Measurements from ENCODE around the gene TRAF1.
"Not testable (repeated sequence)": the region's sequence is repeated elsewhere in the genome, so short reads cannot be mapped to it uniquely, and the experiment has no call there.

Gene TRAF1, protein sequence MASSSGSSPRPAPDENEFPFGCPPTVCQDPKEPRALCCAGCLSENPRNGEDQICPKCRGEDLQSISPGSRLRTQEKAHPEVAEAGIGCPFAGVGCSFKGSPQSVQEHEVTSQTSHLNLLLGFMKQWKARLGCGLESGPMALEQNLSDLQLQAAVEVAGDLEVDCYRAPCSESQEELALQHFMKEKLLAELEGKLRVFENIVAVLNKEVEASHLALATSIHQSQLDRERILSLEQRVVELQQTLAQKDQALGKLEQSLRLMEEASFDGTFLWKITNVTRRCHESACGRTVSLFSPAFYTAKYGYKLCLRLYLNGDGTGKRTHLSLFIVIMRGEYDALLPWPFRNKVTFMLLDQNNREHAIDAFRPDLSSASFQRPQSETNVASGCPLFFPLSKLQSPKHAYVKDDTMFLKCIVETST

DNA sequence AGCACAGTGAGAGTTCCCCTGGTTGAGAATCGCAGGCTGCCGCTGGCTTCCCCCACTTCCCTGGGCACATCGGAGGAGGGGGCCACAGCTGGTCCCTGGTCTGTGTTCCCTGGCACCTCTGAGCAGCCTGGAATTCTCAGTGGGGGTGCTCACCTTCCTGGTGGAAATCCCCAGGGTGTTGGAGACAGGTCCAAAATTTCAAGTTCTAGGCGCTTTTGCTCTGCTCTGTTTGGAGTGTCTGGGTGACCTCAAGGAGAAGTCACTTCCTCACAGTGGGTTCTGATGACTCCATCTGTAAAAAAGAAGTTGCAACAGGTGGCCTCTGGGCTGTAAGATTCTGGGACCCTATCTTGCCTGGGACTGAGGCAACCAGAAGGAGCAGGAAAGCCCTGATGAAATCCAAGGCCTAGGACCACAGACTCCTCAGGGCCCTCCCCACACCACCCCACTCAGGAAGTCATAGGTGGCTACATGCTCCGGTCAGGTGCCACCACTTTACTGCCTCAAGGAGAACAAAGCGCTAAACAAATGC is at the start of gene TRAF1:
TSS of gene TRAF1 (minus strand) at position 400 of the 532 bp plus-strand sequence. CDS start 721 bp downstream, outside the sequence.
- DNase-seq = no peak

DNA sequence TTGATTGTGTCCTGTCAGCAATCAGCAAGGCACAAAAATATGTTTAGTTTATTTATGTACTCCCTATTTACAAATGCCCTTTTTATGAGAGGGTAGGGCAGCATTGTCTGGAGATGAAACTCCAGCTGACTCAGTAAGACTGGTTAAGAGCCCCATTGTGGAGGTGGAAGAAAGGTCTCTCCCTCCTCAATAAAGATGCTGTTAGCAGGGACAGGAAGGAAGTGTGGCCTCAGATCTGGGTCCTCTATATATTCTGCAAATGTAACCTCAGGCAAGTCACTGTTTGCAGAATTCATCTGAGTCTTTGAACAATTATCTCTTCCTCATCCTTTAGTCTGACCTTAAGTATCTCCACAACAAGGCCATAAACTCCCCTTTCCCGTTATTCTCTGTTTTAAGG is 48.3 kb upstream of the TRAF1 start:
- no peak for DNase-seq

DNA sequence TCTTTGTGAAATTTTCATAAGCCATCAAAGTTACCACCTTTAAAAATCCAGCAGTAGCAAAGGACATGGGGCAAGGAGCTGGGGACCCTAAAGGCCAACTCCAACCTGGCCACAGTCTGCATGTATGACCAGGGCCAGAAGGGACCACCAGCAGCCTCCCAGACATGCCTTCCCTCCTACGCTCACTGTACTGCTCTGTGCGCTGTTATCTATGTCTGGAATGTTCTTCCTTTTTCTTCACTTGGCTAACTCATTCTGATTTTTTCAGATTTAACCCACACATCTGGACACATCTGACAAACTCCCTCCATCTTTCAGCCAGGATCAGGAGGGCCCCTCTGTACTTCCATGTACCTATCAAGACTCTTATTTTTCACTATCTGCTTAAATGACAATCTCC is 47.6 kb upstream of the TRAF1 start:
- no peak for DNase-seq

DNA sequence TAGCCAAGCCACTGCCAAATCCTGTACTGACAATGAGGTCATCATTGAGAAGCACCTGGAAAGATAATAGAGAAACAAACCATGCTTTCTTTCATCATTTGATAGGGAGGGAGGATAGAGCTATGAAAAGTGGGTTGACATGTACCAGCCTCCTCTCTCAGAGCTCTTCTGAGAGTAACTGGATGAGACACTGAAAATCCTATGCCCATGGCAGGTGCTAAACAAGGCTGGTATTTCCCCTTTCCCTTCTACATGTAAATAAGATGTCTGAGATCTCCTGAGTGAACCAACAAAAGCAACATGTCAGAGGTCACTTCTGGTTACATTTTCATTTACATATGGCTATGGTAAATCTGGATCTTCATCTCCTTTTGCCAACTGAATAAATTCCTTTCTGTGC is 45.3 kb upstream of the TRAF1 start:
- DNase-seq = no peak

DNA sequence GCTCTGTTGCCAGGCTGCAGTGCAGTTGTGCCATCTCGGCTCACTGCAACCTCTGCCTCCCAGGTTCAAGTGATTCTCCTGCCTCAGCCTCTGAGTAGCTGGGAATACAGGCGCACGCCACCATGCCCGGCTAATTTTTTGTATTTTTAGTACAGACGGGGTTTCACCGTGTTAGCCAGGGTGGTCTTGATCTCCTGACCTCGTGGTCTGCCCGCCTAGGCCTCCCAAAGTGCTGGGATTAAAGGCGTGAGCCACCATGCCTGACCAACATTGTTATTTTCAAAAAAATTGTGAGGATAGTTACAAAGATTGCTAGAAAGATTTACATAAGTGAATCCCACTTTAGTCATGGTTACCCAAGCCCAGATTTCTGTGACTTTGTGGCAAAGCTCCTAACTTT is 44.9 kb upstream of the TRAF1 start:
- DNase-seq = not testable (repeated sequence)

DNA sequence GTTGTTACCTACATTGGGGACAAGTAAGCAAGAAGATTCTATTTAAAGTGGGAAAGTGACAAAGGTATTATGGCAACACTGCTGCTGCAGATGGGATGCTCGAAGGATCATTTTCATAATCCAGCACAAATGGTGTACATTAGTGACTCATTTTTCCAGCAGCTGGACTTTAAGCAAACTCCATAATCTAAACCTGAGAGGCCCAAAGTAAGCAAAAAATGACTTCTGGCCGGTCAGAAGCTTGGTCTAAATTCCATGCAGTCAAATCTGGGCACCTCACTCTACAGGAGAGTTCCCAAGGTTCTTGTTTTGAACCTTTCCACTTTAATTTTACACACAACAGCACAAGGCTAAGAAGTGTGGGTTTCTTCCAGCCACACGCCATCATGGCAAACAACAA is 43.6 kb upstream of the TRAF1 start:
- no peak for DNase-seq

DNA sequence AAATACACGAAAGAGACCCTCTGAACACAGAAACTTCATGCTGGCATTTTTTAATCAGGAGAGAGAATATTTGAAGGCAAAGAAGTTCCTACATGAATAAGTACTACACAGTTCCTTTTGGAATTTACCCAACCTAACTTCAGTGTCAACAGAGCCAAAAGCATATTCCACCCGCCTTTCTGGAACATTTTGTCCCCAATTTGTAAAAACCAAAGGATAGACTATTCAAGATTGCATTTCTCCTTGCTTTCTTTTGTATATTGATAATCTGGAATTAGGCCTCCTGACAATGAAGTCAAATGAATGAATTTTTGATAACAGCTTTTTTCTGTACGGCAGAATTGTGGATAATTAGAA is 39.4 kb upstream of the TRAF1 start:
- DNase-seq = no peak

DNA sequence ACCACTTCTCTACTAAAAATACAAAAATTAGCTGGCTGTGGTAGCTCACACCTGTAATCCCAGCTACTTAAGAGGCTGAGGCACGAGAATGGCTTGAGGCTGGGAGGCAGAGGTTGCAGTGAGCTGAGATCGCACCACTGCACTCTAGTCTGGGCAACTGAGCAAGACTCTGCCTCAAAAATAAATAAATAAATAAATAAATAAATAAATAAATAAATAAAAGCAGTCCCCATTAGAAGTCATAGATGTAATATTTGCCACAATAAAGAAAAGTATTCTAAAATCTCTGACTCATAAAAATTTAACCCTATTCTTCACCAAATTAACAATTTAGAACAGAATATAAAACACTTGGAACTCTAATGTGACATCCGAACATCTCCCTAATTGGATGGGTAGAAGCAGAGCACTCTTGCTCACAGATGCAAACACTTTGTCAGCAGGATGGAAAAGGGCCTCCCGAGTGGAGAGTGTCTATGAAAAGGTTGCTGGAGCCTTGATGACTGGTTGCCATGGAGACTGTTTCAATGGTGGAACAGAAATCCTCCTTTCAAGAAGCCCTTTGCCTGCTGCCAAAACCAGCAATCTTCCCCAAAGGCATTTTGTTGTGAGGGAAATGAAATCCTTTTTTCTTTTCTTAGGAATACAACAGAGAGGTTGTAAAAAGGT is 38.9 kb upstream of the TRAF1 start:
- DNase-seq = no peak

DNA sequence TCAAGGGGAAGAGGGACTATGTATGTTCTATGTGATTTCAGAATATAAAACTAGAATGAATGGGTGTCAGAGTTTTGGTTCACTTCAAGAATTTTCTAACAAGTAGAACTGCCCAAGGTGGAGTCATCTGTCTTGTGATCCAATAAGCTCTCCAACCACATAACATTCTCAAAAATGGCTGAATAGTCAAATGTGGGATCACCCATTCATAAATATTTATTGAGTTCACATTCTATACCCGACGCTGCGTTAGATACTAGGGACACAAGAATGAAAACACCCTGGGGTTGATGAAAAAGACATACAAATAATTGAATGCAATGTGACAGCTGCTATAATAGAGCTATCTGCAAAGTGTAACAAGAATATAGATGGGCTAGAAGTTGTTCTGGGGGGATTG is 35.3 kb upstream of the TRAF1 start:
- no peak for DNase-seq

DNA sequence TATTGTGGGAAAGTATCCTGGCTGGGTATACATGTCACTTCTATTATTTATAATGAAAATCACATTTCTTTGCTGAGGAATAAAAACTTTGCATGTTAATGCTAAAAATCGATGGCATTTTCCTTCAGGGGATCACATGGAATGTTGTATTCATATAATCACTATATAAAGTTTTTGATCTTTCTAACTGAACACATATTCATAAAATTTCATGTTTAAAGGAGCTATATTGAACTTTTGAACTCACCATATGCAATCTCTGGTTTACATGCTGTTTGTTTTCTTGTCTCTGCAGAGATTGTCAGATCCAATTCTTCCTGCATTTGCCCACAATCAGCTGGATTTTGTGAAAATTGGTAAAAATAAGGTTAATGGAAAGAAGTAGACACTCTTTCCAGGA is 33.4 kb upstream of the TRAF1 start:
- DNase-seq = no peak

DNA sequence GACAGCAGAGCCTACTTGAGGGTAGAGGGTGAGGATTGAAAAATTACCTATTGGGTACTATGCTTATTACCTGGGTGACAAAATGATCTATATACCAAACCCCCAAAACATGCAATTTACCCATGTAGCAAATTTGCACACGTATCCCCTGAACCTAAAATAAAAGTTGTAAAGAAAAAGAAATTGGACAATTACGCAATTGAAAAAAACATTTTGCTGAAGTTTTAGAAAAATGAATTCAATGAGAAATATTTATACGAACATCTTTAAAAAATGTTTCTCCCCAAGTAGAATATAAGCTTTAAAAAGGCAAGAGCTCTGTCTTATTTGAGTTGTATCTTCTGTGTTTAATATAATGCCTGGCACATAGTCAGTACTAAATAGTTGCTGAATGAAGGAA is 30.3 kb upstream of the TRAF1 start:
- no peak for DNase-seq

DNA sequence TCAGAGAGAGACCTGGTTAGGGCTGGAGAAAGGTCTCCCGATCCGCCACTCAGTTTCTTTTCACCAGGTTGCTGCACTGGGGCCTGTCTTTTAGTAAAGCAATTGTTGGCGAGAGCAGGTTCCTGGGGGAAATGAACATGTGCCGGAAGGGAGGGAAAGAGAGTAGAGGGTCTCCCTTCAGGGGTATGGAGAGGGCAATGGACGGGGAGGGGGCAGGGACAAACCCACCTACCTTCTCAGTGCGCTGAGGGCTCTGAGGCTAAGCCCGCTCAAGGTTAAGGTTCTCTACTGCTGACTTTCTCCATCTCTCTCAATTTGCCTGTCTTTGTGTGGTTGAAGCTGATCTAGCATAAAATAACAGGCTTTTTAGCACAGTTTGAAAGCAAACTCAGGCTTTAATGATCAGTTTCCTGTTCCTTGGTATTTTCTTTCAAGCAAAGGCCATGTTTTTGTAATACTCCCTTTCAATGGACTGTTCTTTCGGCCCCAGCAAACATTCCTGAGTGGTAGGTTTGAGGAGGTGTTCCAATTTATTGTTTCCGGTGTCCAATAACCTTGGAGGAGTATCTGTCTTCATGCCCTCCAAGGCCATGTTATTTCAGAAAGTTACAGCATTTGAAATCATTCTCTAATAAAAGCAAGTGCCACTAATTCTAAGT is 25.5 kb upstream of the TRAF1 start:
- DNase-seq = no peak

DNA sequence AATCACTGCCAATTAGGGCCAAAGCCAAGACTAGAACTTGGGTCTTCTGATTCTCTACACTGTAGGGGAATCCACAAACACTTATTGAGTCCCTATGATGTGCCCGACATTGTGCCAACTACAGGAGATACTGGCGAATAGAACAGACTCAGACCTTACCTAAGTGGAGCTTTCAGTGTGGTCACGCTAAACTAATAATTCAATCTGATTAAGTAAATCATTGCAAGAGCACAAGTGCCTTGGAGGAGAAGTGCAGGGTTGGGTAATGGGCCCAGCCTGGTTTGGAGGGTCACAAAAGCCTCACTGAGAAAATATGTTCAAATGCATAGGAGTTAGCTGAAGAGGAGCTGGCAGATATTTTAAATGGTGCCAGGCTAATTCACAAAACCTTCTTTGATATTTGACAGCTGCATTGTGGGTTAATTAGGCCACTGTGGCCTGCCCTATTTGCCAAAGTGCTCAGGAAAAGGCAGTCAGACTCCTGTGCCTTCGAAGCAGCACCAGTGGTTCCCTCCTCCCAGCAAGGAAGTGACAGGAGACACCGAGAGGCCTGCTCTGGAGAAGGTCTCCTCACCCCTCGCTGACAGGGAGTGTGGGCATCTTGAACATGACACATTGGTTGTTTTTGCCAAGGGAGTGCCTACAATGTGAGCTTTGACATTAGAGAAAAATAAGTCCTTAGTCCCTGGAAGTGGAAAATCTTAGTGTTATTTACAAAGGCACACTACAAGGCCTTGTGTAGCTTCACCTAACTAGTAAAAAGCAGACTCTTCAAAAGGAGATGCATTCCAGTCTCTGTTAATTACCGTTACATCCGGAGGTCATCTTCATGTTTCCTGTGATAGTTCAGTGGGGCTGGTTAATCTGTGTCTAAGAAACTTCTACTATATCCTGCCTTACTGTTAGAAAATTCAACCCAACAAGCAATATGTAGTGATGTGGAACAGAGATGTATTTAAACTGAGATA is 24.1 kb upstream of the TRAF1 start:
- DNase-seq = no peak

DNA sequence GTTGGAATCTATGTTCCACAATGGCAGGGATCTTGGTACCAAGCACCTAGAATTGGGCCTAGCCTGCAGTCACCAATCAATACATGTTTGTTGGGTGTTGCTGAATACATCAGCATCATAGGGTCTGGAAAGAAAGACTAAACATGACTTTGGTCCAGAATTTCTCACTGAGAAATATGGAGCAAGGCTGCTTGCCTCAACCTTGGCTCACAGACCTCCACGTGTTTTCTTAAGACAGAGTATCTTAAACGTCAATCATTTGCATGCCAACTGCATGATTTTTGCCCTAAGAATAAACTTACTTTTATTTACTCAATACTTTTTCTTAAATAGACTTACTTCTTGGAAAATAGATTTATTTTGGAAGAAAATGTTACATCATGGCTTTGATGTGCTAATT is 22.7 kb upstream of the TRAF1 start:
- DNase-seq = no peak

DNA sequence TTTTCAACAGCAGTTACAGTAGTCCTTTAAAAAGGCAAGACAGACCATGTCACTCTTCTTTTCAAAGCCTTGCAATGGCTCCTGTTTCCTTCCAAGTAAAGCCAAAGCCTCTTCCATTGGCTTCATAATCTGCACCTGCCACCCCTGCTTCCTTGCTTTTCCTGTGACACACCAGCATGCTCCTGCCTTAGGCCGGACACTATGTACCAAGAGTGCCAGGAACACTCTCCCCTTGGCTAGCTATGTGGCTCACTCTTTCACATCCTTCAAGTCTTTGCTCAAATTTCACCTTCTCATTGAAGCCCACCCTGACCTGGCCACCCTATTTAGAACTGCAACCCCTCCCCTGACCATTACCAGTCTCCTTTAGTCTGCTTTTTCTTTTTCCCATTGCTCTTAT is 22.2 kb upstream of the TRAF1 start:
- DNase-seq = no peak

DNA sequence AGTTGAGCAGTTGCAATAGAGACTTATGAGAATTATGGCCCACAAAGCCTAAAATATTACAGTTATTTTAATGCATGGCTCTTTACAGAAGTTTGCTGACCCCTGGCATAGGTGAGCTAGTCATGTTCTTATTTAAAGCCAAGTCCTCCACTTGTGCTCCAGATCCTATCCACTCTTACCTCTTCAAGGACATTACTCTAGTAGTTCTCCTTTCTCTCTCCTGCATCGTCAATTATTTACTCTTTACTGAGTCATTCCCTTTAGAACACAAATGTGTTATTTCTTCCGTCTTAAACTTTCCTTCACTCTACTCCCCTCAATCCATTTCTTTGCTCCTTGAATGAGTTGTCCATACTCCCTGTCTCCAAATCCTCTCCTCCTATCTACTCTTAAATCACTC is 20.6 kb upstream of the TRAF1 start:
- no peak for DNase-seq

DNA sequence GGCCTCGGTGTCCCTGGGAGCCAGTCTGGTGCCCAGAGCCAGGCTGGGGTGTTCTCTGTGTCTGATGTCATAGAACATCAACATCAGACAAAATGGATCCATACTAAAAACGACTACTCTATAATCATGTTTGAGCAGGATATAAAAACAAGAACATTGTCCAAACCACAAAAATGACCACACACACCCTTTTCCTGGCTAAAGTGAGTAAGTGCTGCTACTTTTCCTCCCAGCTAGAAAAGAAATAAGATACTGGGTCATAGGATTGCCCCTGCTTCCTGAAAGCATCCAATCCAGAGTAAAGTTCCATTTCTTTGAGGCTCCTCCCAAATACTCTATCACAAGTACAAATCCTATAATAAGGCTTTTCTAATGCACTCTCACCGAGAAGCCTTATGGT is 19.7 kb upstream of the TRAF1 start:
- no peak for DNase-seq

DNA sequence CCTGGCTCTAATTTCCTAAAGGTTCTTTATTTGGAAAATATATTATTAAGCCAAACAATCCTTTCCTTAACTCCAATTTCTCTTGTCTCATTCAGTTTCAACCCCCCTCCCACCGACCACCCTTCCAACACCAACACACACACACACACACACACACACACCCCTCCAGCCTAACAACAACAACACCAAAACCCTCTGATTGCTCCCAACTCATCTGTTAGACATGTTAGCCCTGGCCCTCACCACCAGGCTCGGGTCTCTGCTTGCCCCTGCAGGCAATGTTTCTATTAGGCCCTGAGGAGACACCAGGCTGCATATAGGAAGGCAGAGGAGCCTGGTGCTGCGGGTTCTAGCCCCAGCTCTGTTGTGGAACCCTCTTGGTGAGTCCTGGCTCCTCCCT is 18.4 kb upstream of the TRAF1 start:
- DNase-seq = no peak

DNA sequence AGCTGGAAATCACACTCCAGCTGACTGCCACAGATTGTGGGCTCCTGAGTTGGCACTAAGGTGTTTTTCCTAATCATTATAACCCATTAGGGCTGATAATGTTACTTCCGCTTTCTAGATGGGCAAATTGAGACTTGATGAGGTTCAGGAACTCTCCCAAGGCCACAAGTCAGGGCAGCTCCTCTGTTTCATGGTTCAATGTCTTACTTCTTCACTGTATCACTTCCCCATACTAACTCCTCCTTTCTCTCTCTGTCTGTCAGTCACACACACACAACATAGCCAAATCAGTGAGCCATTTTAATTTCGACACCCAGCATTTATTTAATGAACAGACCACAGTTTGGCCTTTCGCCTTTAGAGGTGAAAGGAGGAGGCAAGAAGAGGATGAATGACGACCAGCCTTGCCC is 17.8 kb upstream of the TRAF1 start:
- DNase-seq = no peak

DNA sequence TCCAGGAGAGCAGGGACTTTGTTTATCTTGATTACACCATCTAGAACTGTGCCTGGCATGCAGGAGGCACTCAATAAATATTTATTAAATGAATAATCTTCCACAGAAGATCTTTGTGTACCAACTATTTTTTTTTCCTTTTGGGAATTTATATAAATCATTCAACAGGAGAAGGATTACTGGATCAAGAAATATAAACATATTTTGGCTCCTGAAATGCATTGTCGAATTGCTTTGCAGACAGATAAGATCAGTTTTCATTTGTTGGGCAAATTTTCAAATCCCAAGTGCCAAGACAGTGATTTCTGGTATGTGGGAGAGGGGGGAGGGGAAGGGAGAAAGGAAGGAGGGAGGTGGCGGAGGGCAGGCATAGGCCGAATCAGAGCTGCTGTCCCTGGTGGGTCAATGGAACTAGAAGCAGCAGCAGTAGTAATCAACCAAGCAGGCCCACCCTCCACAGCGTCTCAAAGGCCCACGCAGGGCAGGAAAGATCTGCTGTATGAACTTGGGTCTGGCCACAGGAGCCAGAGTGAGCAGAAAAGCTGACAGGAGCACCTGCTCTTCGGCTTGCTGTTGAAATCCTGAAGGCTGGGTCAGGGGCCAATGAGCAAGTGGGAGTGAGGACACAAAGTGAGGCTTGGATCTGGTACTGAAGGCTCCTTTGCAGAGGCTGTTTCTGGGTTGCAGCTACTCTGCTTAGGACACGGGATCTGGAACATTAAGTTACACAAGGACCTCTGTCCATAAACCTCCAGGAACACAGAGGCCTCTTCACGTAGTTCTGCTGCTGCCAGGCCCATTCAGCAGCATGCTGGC is 15.8 kb upstream of the TRAF1 start:
- no peak for DNase-seq

DNA sequence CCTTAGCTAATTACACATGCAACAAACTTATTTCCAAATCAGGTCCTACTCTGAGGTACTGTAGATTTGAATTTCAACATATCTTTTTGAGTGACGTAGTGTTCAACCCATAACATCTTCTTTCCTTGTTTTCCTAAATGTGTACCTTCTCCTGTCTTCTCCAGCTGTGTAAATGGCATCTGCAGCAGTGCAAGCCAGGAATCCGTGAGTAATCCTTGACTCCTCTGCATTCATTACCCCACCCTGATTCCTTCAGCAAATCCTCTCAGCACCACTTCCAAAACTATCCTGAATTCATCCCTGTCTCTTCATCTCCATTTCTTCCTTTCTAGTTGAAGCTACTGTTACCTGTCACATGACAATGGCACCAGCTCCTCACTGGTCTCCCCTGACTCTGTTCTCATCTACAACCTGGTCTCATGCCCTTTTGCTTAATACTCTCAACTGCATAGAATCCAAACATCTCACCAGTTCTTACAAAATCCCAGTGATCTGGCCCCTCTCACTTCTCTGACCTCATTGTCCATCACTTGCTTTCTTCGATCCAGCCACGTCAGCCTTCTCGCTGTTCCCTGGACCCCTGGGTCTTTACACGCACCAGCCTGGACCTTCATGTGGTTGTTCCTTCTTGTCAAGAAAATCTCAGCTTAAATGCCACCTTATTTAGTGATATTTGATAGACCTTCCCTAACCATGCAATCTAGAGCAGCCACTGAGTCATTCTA is 14.6 kb upstream of the TRAF1 start:
- DNase-seq = no peak
